Measurements from ENCODE around the gene PCK1.

Gene PCK1

GRCh38 chr20:57536120-57536708 is 24.7 kb upstream of the PCK1 start:
- no peak for DNase-seq (ENCODE audit: low read depth in 2 of 3, low spot score in 1 of 3)

DNA sequence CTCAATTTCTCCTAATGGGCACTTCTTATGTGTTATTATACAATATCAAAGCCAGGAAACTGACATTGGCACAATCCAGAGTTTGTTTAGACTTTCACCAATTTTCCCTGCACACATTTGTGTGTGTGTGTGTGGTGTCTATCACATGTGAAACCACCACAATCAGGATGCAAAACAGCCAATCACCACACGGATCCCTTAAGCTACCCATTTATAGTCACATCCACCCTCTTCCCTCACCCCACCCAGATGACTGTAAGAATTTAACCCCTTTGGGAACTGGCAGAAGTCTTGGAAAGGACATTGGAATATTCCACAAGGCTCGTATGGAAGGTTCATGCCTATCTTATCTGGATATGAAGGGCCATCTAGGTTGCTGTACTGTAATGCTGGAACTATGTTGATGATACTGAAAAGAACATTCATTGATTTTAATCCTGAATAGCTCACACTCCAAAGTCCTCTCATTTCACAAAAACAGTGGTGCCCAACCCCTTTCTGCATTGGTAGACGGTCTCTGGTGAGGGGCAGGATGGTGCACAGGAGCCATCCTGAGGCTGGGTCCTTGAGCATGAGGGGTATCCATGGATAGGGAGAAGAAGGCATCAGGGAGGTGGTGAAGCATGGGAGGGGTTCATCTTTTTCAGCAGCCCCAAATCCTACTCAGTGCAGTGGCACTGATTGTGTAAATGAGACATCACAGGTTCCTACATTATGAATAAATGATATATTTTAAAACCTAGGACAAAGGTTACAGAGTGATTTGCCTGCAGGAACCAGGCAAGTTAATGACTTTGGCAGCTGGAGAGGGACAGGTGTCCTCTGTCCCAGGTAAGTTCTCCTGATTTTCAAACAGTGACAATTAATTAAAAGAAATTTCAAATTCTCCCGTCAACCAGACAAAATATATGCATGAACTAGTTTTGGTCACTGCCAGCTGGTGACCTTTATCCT is 23.9 kb upstream of the PCK1 start:
- no peak for DNase-seq (ENCODE audit: low read depth in 2 of 3, low spot score in 1 of 3)

GRCh38 chr20:57537822-57538221 is 23.1 kb upstream of the PCK1 start:
- DNase-seq (ENCODE audit: low read depth in 2 of 3, low spot score in 1 of 3) = no peak

DNA sequence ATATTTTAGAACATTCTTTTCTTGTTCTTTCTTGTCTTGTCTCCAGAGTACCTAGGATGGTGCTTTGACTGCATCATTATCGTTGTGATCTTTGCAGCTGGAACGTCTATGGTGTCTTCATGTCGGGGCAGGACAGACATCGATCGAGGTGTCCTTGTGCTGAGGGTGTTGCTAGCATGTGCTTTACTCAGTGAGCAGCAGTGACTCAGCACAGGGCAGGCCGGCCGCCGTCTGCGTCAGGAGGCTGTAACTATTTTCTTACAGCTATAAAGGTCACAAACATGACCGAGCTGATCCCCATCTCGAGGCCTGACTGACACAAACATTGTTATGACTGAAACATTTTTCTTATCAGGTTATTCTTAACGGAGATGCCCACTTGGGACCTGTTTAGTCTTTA is 21.0 kb upstream of the PCK1 start:
- no peak for DNase-seq (ENCODE audit: low read depth in 2 of 3, low spot score in 1 of 3)

DNA sequence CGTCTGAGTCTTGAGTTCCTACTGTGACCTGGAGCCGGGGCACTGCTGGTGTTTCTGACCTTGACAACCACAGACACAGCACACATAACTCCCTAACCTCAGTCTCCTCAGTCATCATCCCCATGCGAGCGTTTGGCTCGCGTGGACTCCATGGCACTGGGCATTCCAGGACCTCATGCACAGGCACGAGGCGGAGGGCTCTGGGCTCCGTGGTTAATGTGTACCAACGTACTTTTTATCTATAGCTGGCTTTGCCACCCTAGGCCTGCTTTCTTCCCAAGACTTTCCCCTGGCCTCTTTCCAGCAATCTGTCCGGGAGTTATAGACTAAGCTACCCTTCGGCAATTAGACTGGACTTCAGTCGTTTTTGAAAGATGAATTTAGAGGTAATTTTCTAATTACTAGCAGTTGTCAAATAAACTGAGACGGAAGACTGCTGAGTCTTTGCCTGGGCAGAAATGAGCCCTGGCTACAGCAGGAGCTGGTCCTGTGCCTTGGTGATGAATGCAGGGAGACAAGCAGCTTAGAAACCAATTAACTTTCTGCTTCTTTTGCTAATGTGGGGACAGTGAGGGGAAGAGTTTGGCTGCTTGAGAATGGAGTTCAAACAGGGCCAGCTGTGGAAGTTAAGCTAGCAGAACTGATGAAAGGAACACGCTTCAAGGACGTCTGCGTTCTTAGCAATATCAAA is 19.9 kb upstream of the PCK1 start:
- DNase-seq (ENCODE audit: low read depth in 2 of 3, low spot score in 1 of 3) = no peak

DNA sequence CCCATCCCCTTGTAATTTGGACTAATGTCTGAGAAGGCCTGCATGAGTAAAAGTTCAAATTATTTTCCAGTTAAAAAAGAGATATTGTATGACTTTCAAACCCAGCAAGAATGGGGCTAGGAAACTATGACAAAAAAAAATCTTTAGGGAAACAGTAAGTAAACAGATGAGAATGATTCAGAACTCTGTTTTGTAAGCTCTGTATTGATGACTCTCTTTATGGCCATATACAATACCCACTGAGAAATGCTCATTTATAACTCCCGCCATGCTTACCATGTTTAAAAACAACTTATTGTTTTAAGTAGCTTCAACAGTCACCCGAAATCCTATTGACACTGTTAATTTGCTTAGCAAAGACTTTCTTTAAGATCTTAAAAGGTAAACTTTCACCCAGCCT is 17.2 kb upstream of the PCK1 start:
- no peak for DNase-seq (ENCODE audit: low read depth in 2 of 3, low spot score in 1 of 3)

DNA sequence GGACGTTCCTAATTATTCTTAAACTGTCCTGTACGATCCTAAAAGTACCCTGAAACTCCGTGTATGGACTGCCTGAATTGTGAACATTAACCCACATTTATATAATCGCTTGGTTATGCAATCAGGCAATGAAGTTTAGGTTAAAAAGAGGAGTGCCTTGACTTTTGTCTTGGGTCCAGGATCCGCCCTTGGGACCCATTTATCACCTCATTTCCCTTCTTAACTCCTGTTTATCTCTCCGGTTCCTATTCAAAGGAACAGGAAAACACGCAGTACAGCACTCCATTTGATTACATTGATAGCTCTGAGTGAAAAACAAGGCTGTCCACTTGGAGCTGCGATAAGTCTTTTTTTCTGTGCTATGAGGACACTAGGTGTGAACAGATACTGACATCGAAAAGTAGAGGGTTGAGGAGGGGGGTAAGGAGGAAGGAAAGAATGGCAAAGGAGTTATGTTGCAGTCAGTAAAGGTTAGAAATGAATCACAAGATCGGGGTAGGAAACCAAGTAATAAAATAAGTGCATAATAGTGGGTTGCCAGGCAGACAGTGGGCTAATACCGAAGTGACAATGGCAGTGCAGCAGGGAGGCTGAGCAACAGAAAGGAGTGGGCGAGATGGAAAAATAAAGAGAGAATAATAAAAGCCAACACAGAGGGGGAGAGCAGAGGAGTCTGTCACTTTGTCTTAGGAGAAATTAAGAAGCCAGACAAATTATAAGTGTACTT is 15.9 kb upstream of the PCK1 start:
- DNase-seq (ENCODE audit: low read depth in 2 of 3, low spot score in 1 of 3) = no peak

DNA sequence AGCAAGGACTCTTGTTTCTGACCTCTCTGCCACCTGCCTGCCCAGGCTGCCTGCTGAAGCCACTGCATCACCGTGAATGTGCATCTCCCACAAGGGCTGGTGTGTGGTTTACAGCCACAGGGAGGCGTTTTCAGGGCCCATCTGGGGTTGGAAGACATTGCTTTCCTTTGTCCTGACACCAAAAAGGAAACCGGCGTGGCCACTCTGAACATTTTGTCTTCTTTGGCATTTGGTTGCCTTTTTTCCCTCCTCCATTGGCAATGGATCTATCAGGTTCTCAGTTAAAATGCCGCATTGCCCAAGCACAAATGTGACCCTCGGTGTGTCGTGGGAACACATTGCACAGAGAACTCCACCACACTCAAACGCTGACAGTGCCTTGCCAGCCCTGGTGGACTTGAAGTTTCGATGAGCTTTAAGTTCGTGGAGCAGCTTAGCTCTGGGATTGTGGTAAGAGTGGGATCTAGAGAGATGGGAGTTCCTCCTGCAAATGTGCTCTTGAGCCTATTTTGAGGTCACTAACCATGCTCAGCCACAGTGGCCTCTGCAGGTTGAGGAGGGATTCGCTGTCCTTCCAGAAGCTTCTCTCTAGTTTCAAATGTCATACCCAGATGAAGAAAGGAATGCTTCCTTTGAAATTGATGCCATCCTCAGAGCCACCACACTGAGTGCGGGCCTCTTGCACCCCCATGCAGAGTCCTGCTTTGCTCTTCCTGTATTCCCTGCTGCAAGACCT is 14.8 kb upstream of the PCK1 start:
- no peak for DNase-seq (ENCODE audit: low read depth in 2 of 3, low spot score in 1 of 3)

DNA sequence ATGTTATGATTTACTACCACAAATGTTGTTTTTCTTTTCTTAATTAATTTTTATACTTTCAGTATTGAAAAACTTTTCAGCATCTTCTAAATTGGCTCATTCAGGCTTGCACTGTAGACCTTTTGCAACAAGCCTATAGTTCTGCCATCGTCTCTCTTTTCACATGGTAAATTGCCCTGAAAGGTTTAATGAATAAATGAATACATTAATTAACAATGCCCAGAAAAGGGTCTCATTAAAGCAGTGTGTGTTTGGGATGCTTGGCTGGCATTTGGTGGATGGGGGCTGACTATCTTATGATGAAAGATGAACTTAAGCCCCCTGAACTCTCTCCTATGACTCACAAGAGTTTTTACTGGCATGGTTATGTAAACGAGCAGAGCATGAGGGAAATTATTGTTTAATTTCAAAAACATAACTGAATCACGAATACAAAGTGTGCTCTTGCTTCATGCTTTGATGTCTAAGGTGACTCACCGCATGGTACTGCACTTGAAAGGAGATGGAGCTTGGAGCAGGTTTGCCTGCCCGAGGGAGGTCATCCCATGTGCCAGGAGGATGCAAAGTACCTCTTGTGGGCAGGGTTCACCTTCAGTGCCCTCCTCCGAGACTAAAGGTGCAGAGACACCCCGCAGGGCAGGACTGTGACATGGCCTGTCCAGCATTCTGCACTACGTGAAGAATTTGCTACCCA is 13.8 kb upstream of the PCK1 start:
- DNase-seq (ENCODE audit: low read depth in 2 of 3, low spot score in 1 of 3) = no peak

DNA sequence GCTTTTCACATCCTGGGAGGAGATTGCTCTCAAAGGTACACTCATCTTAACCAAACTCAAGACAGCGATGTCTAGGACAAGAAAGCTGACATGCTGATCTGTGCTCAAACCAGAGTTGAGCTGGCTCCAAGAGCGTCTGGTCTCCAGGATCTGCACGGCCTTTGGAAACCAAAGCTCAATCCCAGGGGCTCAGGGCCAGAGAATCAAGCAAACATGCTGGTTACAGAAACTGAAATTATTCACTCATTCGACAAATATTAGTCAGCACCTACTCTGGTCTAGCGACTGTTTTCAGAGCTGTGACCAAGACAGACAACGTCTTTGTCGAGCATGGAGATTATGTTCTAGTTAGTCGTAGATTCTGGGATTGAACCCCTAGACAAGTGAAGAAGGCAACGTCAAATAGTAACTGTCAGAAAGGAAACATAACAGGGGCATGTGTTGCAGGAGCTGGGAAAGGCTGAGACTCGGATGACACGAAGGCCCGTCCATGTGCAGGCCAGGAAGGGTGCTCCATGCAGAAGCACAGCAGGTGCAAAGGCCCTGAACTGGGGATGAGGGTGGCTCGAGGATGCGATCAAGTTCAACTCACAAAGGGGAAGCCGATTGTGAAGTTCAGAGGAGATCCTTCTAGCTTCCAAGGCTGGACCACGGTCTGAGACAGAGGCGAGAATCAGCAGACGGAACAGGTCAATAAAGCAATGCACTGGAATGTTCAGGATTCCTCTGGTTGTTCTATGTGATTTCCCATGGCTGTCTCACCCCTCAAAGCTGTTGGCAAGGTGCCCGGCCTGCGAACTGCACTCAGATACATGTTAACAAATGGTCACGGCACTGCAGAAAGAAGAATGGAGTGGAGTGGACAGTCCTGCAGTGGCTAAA is 12.5 kb upstream of the PCK1 start:
- DNase-seq (ENCODE audit: low read depth in 2 of 3, low spot score in 1 of 3) = no peak

DNA sequence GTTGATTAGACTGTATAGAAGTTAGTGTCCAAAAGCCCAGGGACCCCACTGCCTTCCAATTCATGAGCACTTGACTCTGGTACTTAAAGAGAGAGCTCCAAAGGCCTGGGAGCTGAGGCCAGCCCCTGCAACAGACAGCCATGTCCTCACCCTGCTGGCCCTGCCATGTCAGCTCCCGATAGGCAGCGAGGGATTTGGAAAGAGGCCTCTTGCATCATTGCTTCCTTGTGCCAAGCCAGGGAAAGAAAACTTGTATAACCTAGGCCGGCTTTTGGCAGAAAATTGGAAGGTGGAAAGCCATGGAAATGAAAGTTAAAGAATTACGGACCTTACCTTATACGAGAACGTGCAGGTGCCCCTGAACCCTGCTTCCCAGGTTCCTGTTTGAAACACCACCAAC is 8.4 kb upstream of the PCK1 start:
- no peak for DNase-seq (ENCODE audit: low read depth in 2 of 3, low spot score in 1 of 3)

GRCh38 chr20:57553376-57554018 is 7.4 kb upstream of the PCK1 start:
- no peak for DNase-seq (ENCODE audit: low read depth in 2 of 3, low spot score in 1 of 3)

DNA sequence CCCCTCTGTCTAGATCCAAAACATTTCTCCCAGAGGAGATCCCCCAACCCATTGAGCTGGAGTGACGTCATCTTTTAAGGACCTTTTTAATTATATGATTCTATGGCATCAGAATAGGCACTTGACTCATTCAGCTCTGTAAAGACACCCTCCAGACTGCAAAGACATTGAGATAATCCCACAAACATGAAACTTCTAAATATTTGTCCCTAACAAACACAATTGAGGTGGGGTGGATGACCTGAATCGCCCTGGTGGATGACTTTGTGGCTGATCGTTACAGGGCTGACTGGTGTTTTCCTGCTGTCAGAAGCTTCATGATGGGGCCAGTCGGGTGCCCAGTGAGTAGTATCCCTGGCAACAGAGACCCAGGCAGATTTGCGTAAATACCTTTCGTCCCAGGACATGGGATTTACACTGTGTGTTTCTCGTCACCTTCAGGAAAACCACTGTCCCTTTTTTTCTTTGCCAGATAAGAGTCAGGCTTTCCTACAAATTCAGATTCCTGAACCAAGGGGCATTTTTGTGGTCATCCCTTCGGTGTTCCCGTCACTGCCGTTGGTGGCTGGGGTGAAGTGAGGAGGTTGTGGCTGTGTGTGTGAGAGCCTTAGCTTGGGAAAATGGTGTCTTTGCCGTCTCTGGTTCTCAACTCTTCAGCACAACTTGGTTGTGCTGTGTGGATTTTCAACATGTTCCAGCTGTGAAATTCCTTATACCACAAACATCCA is 5.3 kb upstream of the PCK1 start:
- DNase-seq (ENCODE audit: low read depth in 2 of 3, low spot score in 1 of 3) = no peak

- no peak for DNase-seq (ENCODE audit: low read depth in 2 of 3, low spot score in 1 of 3)
Measured at GRCh38 chr20:57556980-57557274, 4.0 kb upstream of the PCK1 start.

DNA sequence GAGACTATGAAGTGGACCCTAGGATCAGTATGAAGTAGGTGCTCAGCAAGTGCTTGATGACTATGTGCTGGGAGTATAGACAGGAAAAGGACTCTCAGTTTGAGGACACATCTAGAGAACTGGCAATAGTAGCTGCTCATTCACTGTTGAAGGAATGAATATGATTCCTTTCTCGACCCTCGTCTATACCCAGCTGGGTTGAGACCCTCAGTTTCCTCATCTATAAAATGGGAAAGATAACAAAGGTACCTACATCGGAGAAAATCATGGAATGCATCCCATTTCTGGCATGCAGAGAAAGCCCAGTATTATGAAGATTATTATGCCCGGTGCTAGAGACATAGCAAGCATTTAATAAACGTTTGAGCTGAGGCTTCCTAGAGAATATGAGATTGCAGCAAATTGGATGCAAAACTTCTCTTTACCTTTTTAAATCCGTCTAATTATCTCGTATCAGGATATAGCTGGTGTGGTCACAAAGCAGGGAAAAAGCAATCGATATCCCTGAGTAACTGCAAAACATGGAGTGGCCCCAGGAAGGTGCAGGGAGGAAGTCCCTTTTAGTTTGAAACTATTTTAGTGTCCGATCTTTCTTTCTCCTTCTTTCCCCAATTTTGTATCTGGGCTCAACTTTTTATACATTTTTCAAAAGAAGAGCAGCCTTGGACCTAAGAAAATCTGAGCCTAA is 2.8 kb upstream of the PCK1 start:
- no peak for DNase-seq (ENCODE audit: low read depth in 2 of 3, low spot score in 1 of 3)

DNA sequence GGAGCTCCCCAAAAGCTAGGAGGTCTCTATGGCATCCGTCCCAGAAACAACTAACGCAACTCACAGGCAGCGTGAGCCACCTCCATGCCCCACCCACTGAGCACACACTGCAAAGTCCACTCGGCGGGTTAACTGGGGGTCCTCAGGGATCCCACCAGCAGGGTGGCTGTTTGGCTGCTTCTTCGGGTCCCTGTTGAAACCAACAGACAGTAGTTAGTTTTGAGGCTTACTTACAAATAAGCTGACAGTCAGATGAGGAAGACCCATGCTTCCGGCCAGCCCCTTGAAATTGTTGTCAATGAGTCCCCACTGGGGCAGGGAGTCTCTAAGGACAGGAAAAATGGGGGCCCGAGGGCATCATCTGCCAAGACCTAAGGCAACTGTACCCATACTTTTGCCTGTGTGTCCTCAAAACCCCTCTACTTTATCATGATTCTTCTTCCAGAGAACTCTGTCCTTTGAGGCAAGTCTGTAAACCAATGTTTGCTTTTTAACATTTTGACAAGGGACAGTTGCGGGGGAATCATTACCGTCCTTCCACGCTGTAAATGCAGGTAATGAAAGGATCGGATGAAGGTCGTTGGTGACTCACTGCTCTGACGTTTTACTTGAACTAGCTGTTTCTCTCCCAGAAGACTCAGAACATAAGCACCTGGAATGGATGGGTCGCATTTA is 2.2 kb upstream of the PCK1 start:
- no peak for DNase-seq (ENCODE audit: low read depth in 2 of 3, low spot score in 1 of 3)

GRCh38 chr20:57559289-57559634 is 1.6 kb upstream of the PCK1 start:
- no peak for DNase-seq (ENCODE audit: low read depth in 2 of 3, low spot score in 1 of 3)

All from stimulated activated CD4-positive, alpha-beta T cell treated with anti-CD3 and anti-CD28 coated beads, Interleukin-12 subunit alpha, Interleukin-12 subunit beta, amount 100 ng/mL, for 48 hours (primary cell).